T-helper 9 cell (primary cell): ENCODE data around the gene BDH1.

Experiments used
- DNase-seq: peaks from one replicate; pipeline ENCODE4 v3.0.0-alpha.2; 2020

Gene BDH1

DNA sequence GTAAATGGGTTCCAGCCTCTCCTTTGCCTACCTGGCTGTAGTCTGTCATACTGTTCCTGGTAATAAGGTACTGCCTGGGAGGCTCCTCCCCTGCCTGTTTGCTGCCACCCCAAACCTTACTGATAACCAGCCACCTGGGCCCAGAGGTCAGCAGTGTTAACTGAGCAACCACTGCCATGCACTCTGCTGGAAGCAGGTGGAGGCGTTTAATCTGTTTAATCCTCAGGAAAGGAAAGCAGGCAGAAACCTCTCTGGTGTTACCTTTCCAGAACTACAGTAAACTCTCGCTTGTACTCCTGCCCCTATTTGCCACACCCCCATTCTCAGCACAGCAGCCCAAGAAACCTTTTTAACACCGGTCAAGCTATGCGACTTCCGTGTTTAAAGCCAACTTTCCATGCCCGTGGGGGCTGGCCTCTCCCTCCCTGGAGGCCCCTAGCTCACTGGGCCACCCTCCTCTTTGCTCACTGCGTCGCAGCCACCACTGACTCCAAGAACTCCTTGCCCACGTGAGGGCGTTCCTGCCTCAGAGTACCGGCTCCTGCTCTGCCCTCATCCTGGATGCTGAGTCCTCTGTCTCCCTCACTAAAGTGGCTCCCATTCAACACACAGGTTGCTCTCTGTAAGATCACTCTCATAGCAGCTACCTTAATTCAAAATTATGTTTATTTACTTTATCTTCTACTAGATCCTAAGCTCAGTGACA, 8.3 kb downstream of the BDH1 start:
- DNase-seq, result no peak

DNA sequence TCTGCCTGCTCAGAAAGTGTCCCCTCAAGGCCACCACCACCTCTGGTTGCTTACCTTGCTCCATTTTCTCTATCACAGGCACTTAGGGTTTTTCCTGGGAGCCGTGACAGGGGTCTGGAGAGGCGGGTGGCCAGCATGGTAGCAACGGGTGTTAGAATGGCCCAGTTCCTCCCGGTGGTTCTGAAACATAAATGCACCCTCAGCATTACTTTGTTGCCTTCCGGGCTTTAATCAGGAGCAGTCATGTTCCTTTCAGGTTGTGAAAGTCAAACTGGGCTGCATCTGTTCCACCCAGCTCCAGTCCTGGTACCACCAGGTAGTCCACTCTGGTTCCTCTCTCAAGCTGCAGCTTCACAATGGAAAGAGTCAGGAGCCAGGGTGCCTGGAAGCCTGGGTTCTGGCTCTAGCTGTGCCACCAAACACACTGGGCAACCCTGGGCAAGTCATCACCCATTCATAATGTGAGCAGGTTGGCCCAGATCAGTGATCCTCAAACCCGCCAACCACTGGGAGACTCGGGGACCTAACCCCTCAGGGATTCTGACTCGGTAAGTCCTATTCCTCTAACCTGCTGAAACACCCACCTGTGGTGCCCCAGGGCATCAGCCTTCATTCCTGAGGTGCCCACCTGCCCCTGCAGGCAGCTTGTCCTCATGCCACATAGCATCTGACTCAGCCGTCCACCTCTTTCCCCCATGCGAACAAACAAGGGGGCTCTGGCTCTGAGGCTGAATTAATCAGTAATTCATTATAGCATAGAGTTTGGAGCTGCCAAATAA, 9.3 kb downstream of the BDH1 start:
- DNase-seq, result no peak

DNA sequence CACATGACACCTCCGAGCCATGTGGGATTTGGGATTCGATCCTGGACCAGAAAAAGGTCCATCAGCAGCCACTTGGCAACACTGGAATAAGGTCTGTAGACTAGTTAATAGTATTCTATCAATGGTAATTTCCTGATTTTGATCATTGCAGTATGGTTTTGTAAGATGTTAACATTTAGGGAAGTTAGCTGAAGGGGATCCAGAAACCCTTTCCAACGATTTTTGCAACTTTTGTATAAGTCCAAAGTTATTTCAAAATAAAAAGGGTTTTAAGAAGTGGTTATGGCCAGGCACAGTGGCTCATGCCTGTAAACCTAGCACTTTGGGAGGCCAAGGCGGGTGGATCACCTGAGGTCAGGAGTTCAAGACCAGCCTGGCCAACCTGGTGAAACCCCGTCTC, 10.2 kb downstream of the BDH1 start:
- DNase-seq, result no peak

DNA sequence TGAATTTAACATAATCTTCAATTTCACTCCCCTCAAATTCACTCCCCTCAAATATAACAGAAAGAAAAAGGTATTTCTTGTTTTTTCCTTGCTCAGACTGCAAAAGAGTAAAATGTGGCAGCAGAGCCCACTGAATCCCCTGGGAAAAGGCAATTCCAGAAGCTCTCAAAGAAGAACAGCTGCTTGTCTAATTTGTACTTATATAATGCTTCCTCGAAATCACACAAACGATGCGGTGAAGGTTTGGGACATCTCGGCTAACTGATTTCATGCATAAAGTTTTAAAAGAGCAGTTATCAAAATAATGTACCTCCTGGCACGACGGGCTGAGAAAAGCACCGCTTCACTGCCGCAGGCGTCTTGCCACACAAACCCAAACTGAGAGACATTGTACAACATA, 10.7 kb downstream of the BDH1 start:
- DNase-seq, result no peak

DNA sequence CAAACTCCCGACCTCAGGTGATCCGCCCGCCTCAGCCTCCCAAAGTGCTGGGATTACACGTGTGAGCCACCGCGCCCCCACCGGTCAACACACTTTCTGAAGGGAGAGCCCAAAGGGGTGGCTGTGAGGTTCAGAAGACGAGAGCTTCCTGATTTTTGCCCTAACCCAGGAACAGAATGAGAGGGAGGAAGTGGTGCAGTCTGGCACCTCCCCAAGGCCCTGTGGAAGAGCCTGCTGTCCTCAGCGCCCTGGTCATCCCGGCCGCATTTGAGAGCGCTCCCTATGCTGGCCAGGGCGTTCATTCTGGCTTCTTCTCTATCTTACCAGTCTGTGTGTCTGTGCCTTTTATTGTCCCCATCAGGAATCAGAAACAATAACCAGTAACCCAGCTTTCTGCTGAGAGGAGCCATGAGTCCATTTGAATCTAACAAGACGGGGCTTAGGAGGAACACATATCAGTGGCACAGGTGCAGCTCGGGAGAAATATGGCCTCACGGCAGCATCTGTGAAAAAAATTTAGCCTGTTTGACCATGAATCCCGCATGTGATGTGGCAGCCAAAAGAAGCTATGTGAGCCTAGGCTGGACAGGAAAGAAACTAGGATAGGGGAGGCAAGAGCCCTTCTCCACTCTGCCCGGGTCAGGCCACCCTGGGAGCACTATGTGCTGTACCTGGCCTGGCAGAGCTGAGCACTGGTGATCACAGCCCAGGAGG, 12.9 kb downstream of the BDH1 start:
- no peak for DNase-seq

DNA sequence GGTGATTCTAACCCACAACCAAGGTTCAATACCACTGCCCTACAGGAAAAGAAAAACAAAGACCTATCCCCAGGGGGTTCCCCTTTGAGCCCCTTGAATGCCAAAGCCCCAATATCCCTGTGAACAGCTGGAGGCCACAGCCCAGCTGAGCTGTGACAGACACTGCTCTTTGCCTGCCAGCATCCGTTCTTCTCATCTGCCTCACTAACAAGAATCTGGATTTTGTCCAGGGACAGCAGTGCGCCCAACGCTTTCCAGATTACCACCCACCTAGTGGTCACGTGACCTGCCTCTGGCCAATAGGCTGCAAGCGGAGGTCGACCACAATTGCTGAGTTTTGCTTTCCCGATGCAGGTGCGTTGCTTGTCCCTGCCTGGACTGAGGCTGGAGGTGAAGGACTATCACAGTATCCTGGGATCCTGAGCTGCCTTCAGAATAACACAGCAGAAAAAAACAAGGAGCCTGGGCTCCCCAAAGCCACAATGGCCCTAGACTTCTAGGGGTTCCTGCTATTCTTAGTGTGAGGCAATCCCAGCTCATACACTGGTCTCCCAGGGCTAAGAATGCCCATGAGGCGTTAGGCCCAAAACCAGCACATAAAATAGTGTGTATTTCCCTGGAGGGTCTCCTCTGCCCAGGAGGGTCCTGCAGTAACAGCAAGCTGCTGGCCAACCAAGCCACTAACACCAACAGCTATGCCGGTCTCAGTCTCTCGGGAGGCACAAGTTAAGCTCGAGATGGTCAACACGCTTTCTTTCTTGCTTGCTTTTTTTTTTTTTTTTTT, 13.8 kb downstream of the BDH1 start:
- no peak for DNase-seq

DNA sequence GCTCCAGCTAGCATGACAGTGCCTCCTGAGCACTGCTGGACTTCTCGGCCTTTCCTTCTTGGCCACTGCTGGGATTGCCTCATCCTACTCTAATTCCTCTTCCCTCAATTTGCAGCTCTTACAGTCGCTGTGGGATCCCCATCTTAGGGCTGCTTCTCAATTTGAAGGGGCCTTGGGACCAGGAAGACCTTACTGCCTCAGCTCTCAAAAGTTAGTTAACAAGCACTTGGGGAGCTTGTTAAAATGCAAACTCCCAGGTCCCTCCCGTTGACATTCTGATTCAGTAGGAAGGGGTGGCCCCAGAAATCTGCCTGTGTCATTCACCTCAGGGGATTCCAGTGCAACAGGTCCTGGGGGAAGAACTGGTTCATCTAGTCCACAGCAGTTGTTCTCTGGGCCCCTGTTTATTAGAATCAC, 14.8 kb downstream of the BDH1 start:
- DNase-seq, result no peak

DNA sequence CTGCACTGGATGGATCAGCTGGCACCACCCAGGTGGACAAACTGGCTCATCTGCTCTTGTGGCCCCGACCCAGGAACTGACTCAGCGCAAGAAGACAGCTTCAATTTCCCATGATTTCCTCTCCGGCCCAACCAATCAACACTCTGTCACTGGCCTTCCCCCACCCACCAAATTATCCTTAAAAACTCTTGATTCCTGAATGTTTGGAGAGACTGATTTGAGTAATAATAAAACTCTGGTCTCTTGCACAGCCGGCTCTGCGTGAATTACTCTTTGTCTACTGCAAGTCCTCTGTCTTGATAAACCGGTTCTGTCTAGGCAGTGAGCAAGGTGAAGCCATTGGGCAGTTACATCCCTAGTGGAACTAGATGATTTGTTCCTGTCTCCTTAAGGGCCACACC, 16.1 kb downstream of the BDH1 start:
- DNase-seq, result no peak

DNA sequence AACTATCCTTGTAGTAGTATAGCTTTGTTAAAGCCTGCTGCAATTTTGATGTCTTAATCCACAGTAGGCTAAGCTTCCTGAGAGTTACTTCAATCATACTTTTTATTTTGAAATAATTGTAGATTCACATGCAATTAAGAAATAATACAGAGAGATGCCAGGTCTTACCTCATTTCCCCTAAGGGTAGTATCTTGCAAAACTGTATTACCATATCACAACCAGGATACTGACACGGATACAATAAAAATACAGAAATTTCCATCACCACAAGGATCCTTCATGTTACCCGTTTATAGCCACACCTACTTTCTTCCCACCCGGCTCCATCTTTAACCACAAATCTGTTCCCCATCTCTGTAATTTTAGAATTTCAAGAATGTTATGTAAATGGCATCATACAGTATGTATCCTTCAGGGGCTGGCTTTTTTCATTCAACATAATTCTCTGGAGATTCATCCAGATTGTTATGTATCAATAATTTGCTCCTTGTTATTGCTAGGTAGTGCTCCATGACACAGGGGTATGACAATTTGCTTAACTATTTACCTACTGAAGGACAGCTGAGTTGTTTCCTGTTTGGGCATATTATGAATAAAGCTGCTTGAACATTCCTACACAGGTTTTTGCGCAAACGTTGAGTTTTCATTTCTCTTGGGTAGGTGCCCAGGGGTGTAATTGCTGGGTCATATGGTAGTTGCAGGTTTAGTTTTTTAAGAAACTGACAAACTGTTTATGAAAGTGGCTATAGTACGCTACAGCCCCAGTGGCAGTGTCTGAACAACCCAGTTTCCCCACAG, 21.6 kb downstream of the BDH1 start:
- no peak for DNase-seq

DNA sequence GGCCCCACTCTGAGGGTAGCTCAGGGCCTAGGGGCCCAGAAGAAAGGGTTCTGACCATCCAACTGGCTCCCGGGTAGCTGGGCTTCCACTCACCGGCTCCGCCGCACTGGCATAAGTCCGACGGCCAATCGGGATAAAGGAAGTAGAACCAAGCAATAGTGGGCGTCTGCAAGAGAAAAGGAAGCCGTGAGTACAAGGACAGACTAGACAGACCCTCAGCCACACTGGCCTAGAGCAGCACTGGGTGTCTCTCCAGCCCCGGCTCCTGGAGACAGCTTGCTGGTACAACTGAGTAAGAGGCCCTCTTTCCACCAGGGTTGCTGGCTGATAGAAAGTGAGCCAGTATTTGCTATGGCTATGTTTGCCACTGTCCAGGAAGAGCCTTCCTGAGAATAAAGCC, 22.4 kb downstream of the BDH1 start:
- no peak for DNase-seq

DNA sequence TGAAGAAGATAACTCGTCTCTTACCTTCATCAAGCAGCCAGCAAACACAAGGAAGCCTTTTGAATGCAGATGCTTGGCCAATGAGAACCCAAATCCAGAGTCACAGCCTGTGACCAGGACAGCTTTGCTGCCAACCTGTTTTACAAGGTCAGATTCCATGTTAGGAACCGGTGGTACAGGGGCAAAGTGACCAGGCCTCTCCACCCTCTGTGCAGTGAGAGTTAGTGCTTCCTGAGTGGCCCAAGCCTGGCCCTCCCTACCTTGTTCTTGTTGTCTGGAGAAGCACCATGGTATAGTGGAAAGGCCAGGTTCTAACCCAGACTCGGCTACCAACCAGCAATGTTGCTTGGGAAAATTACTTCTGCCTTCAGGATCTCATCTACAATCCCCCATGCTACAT, 23.4 kb downstream of the BDH1 start:
- DNase-seq, result no peak

DNA sequence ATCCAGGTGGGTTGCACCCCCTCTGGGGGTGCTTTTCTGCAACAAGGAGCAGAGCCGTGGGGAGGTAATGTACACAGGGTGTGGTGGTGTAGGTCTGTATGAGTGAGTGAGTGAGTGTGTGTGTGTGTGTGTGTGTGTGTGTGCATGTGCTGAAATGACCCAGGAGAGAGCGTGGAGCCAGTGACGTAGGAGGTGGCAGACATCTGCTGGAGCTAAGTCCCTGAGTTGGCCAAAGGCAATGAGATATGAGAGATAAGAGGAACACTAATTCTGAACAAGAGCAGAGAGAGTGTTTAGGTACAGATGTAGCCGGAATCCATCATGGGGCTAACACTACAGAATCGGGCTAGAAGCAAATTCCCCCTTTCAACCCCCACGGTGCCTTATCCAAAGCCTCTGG, 27.6 kb downstream of the BDH1 start:
- no peak for DNase-seq

DNA sequence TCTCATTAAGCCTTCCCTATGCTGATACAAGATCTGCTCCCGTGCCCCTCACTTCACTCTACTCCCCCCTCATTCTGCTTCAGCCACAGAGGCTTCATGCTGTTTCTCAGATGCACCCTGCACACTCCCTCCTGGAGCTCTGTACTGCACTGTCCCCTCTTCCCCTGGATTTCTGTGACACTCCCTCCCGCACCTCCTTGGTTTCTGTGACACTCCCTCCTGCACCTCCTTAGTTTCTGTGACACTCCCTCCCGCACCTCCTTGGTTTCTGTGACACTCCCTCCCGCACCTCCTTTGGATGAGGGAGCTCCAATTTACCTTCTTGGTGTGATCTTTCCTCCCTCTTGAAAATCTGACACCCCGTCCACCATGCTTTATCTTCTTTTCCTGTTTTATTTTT, 28.2 kb downstream of the BDH1 start:
- DNase-seq, result no peak

DNA sequence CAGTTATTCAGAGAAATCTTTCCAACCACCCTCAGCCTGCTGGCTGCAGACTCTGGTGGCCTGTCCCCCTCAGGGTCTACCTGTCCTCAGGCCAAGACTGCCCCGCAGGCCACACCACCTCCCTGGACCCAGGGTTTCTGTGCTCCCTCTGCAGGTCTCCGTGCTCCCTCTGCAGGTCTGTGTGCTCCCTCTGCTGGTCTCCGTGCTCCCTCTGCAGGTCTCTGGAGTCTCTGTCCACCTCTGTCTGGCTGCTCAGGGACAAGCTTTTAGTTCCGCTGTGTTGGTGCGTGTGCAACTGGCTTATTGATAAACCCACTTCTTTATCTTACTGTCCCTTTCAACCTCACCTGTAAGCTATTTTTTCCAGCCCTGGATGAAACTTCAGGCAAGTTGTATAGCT, 30.1 kb downstream of the BDH1 start:
- DNase-seq, result no peak

DNA sequence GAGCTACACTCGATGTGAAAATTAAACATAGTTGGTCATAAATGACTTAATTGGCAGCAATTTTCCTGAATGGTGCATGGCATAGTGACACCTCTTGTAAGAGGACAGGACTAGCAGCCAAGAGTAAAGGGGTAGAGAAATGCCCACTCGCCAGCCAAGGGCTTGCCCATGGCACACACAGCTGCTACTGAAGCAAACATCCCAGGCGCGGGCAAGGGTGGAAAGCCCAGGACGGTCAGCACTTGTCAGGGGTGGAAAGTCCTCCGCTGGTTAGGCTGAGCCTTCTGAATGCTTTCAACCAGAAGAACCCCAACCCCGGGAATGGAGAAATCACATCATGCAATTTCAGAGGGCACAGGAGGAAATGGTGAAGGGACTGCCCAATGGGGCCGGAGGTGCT, 31.6 kb downstream of the BDH1 start:
- no peak for DNase-seq

DNA sequence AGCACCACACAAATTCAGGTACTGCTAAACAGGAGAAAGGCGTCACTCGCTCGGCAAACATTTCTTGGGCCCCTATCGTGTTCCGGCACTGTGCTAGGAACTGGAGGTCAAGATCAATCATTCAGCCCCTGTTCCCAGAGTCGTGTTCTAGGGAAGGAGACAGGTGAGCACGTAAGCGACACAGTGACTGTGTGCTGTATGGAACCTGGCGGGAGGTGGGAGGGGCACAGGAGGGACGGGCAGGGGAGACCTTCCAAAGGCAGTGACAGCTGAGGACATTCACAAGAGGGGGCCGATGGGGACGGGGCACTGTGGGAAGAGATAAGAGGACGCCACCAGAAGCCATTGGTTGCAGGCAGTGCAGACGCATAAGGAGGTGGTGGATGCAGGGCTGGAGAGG, 32.2 kb downstream of the BDH1 start:
- no peak for DNase-seq

DNA sequence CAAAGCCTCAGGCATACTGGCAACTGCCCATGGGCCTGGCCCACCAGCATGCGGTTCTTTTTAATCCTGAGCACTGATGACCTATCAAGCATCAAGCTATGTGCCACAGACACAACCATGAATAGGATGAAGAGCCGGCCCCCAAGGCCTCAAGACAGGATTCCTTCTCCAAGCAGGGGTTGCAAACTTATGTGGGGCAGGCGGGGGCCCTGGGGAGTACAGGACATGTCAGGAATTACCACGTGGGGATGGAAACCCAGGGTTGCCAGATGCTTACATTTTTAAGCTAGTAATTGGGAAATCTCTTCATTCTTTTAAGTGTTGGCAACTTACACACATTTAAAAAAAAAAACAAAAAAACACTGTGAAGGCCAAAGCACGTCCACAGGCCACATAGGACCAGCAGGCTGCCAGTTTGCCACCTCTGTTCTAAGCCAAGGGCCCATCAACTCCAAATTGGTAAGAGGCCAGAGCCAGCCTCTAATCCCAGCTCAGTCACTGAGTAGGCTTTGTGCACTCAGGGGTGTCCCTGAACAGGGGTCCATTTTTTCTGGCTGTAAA, 32.8 kb downstream of the BDH1 start:
- no peak for DNase-seq

DNA sequence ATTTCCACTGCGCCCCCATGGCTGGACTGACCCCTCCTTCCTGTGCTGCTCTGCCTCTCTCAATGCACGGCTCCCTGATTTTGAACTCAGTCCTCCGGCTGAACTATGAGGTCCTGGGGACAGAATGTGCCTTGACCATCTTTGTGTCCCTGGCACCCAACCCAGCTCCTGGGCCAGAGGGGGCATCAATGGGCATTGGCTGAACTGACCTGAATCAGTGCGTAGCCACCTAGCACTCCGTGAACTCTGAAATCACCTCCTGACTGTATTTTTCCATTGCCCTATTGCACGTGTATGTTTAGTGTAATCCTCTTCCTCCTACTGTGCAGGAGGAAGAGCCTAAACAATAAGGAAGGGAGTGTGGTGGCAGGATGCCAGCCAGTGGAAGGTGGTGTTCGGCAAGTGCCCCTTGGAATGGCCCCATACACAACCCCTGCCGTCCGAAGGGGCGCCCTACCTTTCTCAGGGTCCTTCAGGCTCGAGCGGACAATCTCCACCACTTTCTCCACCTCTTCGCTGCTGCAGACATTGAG, 33.5 kb downstream of the BDH1 start:
- no peak for DNase-seq

DNA sequence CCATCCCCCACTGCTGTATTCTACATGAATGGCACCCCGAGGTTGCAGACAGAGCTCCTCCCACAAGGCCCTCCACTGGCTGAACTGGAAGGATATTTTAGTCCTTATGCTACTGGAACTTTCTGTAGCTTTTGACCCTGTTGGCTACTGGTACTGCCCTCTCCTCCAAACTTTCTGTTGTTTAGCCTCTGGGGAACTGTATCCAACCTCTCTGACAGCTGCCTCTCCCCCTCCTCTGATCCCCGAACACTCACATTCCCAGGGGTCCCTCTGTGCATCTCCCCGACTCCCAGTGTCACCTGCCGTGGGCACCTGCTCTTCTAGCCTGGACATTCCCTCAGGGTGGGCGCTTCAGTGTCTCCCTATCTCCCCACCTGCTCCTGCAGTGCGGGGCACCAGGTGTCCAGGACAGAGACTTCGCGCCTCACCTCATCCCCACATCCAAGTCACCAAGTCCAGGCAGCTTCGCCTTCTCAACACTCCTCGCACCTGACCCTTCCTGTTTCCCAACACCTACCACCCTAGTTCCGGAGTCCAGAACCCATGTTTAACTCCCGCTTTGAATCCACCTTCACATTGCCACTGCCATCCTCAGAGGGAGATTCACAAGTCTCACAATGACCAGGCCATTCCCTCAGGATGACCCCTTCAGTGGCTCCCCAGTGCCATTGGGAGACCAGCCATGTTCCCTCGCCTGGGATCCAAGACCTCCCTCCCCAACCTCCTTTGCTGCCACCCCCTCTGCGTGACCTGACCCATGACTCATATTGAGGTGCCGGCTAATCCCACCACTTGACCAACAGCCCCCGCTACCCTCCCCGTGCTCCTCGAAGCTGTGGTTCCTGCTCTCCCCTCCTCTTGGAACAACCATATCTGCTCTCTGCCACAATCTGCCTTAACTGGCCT, 34.2 kb downstream of the BDH1 start:
- no peak for DNase-seq
